GM18907 (cell line): ENCODE data around the gene C16orf46.
"Not testable (repeated sequence)": the region's sequence is repeated elsewhere in the genome, so short reads cannot be mapped to it uniquely, and the experiment has no call there.

Experiments used
- ATAC-seq: cut with Tn5 transposase; IDR thresholded peaks from one replicate; pipeline ENCODE4 v1.9.1; 2021; ENCODE audit warnings: mild to moderate bottlenecking, moderate library complexity; ENCODE audit not compliant: unreplicated experiment

The C16orf46 gene

DNA sequence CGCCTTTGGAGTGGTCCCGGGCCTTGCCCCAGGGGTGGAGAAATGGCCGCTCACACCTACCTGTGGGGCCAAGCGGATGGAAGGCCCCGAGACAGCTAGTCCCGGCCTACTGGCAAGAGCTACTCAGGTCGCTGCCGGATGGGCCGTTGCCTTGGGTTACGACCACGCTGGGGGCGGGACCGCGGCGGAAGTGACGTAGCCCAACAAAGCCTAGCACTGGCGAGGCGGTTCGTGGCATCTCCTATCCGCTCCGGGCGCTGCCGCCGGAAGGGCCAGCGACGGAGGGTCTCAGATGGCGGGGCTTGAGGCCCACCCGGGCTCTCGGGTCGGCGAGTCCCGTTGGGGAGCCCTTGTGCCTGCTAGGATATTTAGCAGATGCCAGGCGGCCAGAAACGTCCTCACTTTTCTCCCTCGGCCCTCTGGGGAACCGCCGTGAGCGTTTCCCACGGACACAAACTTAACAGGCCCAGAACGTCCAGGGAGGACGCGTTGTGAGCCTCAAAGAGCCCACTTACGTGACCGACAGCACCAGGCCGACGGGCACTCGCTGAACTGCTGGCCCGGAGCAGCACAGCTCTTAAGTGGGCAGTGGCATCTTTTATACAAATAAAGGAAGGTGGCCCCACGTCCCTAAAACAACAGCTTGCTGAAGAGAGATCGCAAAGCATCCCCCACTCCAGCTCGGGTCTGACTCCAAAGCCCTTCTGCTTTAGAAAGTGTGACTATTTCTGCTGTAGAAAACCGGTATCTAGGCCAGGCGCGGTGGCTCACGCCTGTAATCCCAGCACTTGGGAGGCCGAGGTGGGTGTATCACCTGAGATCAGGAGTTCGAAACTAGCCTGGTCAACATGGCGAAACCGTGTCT, at the start of gene C16orf46:
Gene C16orf46, minus strand, starts transcription at position 163 of the 865 bp plus-strand sequence. CDS start 13,283 bp downstream, outside the sequence.
- ATAC-seq = peak; percentile 96

- ATAC-seq = no peak
Measured at GRCh38 chr16:81123092-81123852, 46.2 kb upstream of the C16orf46 start.

GRCh38 chr16:81121474-81121990, 44.5 kb upstream of the C16orf46 start:
- ATAC-seq = no peak

GRCh38 chr16:81117436-81117835, 40.4 kb upstream of the C16orf46 start:
- ATAC-seq = no peak

DNA sequence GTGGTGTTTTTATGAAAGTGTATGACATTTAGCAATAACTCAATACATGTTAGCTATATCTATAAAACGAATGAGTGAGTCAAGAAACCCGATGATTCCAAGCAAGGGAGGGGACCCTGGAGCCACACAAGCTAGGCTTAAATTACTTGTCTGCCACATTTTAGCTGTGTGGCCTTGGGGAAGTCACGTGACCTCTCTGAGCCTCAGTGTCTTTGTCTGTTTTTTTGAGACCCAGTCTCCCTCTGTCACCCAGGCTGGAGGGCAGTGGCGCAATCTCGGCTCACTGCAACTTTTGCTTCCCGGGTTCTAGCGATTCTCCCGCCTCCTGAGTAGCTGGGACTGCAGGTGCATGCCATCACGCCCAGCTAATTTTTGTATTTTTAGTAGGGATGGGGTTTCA, 39.2 kb upstream of the C16orf46 start:
- no peak for ATAC-seq

DNA sequence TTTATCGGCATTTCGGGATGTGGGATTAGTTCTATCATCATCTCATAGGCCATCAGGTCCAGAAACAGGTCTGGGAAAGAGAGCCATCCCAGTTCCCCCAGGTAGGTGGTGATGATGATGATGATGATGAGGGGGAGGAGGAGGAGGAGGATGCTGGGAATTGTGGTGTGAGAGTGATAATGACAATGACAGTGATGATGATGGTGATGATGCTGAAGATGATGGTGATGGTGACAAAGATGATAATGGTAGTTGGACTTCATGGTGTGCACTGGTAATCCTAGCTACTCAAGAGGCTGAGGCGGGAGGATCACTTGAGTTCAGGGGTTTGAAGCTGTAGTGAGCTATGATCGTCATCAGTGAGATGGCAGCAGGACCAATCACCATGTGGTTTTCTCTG, 35.4 kb upstream of the C16orf46 start:
- no peak for ATAC-seq

GRCh38 chr16:81109274-81109673, 32.2 kb upstream of the C16orf46 start:
- not testable (repeated sequence) for ATAC-seq

GRCh38 chr16:81107511-81107910, 30.5 kb upstream of the C16orf46 start:
- no peak for ATAC-seq

GRCh38 chr16:81106826-81107503, 29.9 kb upstream of the C16orf46 start:
- no peak for ATAC-seq

DNA sequence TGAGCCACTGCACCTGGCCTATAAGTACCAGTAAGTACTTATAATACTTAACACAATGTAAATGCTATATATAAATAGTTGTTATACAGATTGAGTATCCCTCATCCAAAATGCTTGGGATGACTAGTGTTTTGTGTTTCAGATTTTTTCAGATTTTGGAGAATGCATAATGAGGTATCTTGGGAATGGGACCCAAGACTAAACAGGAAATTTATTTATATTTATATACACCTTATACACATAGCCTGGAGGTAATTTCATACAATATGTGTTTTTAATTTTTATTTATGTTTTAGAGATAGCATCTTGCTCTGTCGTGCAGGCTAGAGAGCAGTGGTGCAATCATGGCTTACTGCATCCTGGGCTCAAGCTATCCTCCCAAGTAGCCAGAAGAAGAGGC, 28.9 kb upstream of the C16orf46 start:
- no peak for ATAC-seq

DNA sequence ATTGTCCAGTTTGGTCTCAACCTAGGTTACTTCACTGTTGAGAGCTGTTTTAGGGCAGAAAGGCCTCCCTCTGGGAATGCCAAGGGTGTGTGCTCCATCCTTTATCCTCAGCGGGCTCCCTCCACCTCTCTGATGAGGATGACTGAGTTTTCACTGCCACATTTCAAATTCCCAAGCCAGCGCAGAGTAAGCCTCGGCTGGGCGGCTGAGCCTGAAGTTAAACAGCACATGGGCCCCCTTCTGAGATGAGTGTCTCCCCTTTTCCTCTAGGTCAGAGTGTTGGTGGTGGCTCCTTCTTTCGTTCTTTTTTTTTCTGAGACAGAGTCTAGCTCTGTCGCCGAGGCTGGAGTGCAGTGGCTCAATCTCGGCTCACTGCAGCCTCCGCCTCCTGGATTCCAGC, 24.7 kb upstream of the C16orf46 start:
- ATAC-seq = no peak

GRCh38 chr16:81099958-81100357, 22.9 kb upstream of the C16orf46 start:
- no peak for ATAC-seq

DNA sequence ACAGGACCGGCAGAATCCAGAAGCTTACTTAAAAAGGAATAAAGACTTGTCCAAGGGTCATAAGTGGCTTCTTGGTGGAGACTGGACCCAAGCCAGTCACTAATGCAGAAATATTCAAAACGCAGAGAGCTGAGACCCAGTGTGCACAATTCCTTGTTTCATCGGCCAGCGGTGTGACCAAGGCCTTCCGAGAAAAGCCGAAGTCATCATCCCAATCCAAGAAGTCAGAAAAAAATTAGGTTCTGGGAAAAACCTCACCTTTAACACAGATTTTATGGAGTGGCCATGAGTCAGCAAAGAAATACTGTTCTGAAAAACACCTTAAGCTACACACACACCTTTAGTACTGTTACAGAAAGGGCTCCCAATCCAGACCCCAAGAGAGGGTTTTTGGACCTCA, 20.2 kb upstream of the C16orf46 start:
- ATAC-seq = no peak

DNA sequence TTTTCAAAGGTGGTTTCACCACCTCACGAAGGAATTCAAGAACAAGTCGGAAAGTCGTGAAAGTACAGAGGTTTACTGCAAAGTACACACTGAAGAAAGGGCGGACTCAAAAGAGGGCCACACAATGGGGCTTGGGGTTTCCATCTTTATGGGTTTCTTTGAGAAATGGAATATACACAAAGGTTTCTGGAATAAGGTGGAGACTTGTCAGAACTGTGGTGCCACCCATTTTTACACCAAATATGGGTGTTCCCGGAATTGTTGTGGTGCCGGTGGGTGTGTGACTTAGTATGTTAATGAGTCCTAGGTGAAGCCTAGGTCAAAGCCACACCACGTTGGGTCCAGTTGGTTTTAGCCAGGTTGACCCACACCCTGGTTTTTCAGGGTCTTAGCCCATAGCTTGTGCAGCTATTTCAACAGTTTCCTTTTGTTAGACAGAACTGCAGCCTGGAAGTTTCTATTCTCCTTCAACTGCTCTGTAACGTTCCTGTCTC, 19.7 kb upstream of the C16orf46 start:
- no peak for ATAC-seq

DNA sequence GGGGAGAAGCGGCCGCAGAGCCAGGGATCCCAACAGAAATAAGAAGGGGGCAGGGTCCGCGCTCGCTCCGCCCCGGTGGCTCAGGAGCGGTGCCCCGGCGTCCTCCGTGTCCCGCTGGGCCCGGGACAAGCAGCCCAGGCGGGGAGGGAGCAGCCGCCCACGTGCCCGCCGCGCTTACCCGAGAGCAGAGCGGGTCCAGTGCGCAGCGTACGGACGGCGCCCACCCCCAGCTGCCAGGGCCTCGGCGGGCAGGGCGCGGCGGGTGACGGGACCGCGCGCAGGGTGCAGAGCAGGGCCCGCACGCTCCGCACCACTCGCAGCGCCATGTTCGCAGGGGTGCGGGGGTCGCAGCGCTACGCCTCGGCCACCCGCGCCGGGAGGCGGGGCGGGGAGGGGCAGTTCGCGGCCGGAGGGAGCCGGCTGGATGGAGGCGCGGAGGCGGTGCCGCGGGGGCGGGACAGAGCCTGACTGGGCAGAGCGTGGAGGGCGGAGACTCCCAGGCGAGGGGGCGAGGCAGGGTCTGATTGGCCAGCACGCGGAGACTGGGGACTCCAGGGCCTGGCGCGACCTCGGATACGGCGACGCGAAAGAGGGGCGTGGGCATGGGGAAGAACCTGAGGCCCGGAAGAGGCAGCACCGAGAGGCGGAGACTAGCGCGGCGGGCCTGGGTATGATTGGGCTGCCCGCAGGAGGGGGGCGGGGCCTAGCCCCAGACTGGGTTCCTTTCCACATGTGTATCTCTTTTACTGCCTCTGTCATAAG, 19.1 kb upstream of the C16orf46 start, which contains the start of gene GCSH:
Gene GCSH, minus strand, starts transcription at position 443 of the 762 bp plus-strand sequence. Its CDS starts 117 bp downstream, at position 326.
- peak; percentile 98 for ATAC-seq

- no peak for ATAC-seq
Measured at GRCh38 chr16:81095653-81095952, 18.6 kb upstream of the C16orf46 start.

- ATAC-seq = no peak
Measured at GRCh38 chr16:81094771-81095251, 17.8 kb upstream of the C16orf46 start.

DNA sequence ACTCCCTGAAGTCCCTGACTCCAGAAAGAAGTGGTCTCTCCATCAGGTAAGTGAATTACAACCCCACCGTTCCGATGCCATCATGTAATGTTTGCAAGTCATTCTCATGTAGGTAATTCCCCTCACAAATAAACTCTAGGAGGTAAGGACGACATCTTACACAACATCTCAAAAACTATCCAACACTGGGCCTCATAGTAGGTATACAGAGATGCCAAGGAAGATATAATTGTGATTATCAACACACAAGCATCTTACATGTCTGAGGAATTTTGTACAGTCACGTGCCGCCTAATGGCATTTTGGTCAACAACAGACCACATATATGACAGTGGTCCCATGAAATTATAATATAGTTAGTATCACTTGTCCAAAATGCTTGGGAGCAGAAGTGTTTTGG, 11.8 kb upstream of the C16orf46 start:
- no peak for ATAC-seq

DNA sequence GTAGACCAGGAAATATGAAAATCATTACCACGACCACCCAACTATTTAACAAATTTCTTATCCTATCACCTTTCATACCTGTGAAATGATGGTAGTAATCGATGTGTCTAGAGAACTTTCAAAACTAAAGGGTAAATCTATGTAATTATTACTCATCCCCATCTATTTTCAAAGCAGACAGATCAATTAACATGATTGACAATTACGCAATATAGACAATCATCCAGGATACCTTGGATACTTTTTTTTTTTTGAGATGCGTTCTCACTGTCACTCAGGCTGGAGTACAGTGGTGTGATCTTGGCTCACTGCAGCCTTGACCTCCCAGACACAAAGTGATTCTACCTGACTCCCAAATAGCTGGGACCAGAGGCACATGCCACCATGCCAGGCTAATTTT, 4.0 kb upstream of the C16orf46 start:
- no peak for ATAC-seq

- ATAC-seq = no peak
Measured at GRCh38 chr16:81080233-81080632, 3.2 kb upstream of the C16orf46 start.
